Activated CD4-positive, alpha-beta T cell treated with anti-CD3 and anti-CD28 coated beads, Interleukin-2, amount 50 U/mL, for 16 hours (primary cell): ENCODE data around the gene RPF1.
"Not testable (repeated sequence)": the region's sequence is repeated elsewhere in the genome, so short reads cannot be mapped to it uniquely, and the experiment has no call there.

Experiments used
- DNase-seq: peaks from one replicate; pipeline ENCODE4 v3.0.0-alpha.2; 2020

Gene RPF1, protein sequence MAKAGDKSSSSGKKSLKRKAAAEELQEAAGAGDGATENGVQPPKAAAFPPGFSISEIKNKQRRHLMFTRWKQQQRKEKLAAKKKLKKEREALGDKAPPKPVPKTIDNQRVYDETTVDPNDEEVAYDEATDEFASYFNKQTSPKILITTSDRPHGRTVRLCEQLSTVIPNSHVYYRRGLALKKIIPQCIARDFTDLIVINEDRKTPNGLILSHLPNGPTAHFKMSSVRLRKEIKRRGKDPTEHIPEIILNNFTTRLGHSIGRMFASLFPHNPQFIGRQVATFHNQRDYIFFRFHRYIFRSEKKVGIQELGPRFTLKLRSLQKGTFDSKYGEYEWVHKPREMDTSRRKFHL

DNA sequence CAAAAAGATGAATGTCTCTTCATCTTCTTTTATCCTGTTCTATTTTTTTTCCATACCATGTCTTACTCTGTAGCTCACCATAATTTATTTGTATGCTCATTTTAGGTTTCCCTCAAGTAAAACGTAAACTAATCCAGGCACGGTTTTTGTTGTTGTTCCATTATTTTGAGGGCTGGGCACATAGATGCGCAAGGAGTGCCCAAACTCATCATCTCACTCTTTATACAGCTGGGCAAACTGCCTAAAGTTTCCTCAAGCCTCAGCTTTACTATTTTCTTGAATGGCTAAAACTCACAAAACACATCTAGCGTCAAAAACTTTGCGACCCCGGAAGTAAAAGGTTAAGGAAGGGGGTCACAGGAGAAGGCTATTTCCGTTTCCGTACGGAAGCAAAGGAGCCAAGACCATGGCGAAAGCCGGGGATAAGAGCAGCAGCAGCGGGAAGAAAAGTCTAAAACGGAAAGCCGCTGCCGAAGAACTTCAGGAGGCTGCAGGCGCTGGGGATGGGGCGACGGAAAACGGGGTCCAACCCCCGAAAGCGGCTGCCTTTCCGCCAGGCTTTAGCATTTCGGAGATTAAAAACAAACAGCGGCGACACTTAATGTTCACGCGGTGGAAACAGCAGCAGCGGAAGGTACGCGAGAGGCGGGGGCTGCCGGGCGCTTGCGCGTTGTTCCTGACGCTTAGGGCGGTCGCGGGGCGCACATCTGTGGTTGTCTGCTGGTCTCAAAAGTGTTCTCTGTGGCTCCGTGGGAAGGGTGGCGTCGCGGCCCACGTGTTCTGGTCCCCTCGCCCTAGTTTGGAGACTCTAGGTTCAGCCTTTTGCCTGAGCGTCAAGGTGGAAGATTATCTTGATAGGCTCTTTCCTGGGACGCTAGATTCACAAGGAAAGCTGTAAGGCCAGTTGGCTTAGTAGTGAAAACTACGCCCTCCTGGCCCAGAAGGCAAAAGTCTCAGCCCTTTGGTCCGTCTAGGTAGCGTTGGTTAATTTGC lies at the start of gene RPF1:
Gene RPF1 (plus strand): TSS at position 391 of the 993 bp plus-strand sequence. CDS start 16 bp downstream, at position 407.
- DNase-seq, result peak; percentile 83

DNA sequence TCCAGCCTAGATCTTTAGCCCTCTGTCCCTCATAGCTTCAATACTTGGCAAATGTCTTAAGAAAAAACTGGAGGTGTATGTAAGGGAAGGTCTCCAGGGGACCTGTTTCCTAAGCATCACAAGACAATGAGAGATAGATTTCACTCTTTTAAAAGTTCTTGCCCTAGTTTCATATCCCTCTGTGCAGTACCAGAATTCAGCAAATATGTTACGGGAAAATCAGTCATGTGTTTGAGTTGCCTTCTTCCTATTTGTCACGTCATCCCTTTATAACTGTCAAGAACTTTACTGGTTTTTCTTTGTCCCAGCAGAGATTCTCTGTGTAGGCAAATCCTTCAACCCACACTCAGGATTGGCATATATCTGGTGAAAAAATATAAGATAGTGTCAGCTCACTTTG lies 48.5 kb upstream of the RPF1 start:
- no peak for DNase-seq

DNA sequence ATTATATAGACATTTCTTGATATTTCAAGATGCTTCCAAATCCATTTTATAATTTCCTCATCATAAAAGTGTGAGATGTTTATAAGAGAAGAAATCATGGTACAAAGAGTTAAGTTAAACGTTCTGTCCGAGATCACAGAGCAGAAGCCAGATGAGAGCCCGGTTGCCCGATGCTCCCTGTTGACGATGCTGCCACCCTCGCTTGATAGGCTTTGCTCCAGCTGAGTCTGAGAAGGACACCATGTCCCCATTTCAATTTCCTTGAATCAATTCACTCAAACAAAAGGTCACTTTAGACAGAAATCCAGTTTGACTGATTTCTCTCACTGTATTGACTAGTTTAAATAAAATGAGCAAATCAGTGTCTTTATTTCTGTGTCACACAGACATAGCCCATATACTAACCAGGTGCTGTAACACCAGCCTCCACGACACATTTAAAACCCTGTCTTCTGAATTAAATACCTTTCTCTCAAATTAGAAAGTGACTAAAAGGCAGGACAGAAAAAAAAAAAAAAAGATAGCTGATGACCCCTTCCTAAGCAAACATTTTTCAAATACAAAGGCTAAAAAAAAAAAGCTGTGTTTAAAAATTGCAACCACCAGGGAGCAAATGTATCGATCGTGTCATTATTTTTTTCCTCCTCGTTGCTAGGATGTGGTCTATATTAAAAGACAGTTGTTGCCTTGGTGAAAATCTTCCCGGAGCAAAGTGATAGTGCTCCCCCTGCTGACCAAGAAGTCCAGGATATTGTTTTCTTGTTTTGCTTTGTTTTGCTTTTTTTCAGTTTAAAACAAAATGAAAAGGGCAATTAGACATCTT lies 45.6 kb upstream of the RPF1 start:
- peak; percentile 74 for DNase-seq

DNA sequence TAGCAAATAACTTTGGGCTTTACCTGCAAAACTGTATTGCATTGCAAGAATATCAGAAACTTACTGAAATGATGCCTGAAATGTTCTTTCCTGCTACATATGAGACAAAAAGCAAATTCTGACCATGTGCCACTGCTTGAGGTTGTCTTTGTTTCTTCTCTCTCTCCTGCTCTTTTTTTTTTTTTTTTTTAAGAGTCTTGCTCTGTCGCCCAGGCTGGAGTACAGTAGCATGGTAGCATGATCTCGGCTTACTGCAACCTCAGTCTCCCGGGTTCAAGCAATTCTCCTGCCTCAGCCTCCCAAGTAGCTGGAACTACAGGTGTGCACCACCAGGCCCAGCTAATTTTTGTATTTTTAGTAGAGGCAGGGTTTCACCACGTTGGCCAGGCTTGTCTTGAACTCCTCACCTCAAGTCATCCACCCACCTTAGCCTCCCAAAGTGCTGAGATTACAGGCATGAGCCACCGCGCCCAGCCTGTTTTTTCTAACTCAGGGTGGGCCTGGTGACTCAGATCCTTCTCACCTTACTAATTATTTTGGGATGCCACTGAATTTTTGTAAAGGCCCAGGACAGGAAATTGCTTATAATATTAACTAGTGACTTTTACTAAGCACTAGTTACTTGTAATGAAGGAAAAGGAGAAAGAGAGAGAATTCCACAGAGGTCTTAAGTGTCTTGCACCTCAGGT lies 44.8 kb upstream of the RPF1 start:
- DNase-seq, result no peak

DNA sequence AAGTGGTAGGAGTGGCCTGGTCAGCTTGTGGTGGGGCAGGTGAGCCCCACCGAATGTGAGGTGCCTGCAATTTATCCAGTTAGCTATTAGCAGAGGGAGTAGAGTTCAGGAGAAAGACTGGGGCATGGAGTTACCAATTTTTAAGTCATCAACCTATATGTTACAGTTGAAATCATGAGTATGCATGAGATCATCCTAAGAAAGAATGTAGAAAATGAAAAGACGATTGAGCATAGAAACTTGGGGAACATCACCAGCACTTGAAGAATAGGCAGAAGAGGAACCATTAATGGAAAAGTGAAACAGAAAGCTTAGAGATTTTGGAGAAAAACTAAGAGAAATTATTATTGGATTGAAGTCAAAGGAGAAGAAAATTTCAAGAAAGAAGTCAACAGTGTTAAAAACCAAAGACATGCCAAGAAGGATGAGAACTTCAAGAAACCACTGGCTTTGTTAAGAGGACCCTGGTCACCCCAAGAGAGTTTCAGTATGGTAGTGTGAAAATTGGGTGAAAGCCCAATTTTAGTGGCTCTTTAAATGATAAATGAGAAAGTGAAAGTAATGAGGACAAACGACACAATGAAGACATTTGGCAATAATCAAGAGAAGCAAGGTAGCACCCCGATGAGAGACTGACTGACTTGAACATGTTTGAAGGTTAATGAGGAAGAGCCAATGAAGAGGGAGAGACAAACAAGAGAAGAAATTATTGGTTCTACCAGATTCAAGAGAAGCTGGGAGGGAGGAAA lies 44.1 kb upstream of the RPF1 start:
- DNase-seq, result no peak

DNA sequence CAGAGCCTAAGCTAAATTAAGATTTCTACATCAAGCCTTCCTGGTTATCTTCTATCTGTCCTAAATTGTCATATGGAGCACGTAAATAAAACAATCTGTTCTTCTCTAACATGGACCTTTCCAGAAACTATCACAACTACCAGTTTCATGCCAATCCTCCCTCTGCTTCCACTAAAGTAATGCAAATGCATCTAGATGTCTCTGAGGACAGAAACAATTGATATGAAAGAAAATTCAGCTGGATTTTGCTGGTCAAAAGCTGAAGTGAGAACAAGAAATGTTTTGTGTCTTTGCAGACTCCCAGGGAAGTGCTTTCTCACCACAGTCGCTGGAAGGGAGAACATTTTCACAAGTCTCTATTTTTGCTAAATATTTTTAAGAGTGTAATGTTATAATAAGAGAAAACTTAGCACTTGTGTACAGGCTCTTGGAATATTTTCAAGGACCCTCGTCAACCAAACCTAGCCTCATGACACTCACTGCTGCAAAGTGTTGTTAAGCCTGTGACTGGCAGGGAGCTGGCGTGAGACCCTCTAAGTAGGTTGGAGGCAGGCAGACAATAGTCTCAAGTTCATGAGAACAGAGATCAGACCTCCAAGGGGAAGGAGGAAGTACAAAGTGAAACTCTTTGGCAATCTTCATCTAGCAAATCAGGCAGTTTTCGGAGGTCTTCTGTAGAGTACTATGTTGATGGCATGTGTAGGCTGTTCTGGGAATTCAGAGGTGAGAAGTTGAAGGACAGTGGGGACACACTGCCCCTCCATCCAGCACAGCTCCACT lies 42.0 kb upstream of the RPF1 start:
- DNase-seq, result no peak

DNA sequence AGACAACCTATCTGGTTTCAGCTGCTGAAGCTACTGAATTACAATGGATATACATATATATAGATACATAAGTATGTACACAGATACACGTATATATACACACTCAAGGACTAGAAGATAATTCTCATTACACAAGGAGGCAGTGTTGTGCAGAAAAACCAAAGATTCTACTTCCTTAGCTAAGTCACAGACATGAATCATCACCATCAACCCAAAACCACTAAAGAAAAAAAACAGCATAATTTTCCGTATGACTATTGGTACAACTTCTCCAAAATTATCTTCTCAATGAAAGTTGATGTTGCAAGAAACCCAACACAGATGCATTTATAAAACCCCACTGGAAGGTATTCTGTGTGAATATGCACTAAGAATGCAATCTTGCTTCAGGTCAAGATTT lies 36.8 kb upstream of the RPF1 start:
- peak; percentile 83 for DNase-seq

DNA sequence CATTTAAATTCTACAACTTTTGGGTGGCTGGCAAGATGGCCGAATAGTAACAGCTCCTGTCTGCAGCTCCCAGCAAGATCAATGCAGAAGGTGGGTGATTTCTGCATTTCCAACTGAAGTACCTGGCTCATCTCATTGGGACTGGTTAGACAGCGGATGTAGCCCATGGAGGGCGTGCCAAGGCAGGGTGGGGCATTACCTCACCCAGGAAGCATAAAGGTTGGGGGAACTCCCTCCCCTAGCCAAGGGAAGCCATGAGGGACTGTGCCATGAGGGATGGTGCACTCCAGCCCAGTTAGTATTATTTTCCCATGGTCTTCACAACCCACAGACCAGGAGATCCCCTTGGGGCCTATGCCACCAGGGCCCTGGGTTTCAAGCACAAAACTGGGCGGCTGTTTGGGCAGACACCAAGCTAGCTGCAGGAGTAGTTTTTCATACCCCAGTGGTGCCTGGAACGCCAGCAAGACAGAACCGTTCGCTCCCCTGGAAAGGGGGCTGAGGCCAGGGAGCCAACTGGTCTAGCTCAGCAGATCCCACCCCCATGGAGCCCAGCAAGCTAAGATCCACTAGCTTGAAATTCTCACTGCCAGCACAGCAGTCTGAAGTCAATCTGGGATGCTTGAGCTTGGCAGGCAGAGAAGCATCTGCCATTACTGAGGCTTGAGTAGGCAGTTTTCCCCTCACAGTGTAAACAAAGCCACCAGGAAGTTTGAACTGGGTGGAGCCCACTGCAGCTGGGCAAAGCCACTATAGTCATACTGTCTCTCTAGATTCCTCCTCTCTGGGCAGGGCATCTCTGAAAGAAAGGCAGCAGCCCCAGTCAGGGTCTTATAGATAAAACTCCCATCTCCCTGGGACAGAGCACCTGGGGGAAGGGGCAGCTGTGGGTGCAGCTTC lies 36.1 kb upstream of the RPF1 start:
- DNase-seq, result peak; percentile 18

DNA sequence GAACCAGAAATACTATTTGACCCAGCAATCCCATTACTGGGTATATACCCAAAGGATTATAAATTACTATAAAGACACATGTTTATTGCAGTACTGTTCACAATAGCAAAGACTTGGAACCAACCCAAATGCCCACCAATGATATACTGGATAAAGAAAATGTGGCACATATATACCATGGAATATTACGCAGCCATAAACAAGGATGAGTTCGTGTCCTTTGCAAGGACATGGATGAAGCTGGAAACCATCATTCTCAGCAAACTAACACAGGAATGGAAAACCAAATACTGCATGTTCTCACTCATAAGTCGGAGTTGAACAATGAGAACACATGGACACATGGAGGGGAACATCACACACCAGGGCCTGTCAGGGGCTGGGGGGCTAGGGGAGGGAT lies 30.4 kb upstream of the RPF1 start:
- not testable (repeated sequence) for DNase-seq

DNA sequence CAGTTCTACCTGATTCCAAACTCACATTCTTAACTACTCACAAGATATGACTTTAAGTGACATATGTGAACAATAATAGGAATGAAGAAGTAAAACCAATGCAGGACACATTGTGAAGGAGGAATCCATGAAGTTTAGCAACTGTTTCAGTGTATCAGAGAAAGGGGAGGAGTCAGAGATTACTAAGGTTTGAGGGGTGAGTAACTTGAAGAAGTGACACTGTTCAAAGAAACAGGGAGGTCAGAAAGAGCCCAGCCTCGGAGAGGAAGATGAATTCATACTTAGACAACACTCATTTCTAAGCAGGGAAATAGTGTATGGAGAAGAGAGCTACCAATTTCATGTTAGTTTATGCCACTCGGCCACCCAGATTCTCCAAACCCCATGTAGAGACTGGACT lies 28.2 kb upstream of the RPF1 start:
- DNase-seq, result no peak

DNA sequence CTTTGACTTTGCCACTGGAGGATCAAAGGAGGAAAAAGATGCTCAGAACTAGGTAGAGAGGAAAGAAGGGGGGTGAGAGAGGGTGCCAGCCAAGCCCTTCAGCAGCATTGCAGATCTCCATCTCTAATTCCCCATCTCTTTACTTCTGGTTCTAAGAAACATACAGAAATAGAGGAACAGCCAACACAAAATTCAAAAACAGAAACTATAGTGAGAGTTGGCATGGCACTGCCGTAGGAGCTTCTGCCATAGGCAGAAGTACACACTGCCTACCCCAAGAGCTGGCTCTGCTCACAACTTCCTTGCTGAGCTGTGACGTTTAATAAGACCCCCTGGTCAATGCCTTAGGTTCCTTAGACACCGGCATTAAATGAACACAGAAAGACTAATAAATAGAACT lies 26.6 kb upstream of the RPF1 start:
- DNase-seq, result no peak

DNA sequence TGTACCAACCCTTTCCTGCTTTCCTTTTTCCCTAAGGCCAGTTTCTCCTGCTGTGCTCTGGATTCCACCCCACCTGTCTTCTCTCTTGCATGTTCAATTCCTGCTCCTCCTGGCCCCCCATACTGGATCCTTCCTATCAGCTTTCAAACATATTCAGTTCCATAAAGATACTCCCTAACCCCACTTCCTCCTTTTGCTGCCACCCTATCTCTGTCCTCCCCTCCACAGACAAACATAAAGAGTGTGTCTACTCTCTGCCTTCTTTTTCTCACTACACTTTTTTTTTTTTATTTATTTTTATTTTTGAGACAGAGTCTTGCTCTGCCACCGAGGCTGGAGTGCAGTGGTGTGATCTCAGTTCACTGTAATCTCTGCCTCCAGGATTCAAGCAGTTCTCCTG lies 16.9 kb upstream of the RPF1 start:
- DNase-seq, result no peak

DNA sequence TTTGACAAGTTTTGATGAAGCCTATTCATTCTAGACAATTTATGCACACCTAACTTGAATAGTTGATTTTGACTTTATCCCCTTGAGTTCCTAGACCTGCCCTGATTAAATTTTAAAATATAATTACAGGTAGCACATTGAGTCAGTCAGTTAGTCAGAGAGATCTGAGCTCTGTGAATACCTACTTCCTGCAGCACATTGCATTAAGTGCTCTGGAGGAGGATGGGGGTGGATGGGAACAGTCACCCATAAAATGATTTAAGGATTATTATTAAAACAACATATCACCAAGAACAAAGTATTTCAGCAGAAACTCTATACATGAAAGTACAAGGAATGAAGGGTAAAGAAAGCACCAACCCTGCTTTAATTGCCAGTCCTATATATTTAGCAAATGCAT lies 11.8 kb upstream of the RPF1 start:
- DNase-seq, result no peak

DNA sequence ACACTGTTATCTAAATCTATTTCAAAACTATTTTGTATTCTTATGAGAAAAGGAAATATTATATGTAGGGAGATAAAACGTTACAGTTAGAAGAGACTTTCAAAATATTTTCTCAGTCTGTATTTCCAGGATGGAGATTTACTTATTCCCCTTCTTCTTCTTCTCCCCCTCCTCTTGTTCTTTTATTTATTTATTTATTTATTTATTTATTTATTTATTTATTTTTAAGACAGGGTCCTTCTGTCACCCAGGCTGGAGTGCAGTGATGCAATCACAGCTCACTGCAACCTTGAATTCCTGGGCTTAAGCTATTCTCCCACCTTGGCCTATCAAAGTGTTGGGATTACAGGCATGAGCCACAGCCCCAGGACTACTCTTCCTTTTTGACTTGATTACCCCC lies 2.8 kb upstream of the RPF1 start:
- no peak for DNase-seq

DNA sequence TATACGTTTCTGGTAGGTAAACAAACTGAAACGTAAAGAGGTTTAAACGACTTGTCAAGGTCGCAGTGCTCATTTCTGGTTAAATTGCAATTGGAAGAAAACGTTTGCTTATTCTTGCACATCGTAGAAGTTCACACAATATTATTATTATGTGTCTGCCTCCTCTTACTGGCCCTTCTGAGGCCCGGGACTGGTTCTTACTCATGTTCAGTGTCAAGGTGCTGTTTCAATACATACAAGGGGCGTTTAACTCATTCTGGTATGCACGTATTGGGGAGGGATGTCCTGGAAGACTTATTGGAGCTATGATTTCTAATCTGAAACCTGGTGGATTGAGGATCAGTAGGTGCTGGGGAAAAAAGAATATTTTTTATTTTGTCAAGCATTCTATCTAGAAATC lies 932 bp downstream of the RPF1 start:
- peak; percentile 29 for DNase-seq

DNA sequence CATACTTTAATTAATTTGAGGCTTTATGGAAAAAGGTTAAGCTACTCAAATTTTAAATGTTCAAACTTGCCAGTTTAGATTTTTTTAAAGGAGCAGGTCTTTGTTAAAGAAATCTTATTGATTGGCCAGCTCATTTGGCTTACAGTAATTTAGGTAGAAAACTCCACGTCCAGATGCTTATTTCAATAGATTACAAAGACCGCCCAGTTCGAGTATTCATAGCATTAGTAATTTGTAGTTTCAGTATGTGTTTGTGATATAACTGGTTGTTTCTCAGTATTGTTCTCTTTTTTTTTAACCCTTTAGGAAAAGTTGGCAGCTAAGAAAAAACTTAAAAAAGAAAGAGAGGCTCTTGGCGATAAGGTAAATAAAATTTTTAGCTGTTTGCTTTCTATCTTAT lies 1.6 kb downstream of the RPF1 start:
- peak; percentile 53 for DNase-seq

DNA sequence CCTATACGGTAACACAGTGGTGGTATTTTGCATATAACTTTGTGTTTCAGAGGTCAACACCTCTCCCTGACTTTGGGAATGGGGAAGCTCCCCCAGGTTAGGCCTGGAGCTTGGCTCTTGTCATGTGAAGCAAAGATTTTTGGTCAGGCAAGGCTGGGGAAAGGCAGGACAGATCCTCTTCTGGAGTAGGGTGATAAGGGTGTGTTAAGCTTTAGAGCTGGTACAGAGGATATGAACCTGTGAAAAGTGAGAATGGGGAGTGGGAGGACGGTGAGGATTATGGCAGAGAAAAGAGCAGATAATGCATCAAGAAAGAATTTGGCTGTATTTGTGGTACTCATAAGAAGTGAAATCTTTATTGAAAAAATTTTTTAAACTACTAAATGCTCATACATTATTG lies 2.3 kb downstream of the RPF1 start:
- DNase-seq, result no peak

DNA sequence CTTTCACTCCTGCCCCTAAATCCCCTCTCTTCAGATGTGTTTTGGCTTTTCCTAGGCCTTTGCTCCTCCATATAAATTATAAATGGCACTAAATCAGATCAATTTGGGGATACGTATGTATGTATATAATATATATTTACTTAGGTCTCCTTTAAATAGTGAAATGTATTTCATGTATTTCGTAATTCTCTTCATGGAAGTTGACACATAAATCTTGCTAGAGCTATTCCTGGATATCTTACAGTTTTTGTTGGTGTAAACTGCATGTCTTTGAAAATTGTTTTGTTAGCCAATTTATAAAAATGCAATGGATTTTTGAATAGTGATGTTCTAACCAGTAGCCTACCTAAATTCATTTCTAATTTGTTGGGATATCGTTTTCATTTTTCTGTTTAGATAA lies 9.0 kb downstream of the RPF1 start:
- DNase-seq, result no peak

DNA sequence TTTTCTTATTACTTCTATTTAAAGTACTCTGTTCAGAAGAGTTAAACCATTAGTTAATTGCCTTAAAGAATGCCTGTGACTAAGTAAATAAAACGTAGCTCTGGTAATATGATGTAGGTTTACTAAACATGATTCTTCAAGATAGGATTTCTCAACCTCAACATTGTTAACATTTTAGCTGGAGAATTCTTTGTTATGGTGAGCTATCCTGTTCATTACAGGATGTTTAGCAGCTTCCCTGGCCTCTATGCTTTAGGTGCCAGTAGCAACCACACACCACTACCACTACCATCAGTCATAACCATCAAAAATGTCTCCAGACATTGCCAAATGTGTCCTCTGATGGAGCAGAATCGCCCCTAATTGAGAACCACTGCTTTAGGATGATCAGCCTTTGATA lies 10.7 kb downstream of the RPF1 start:
- no peak for DNase-seq

DNA sequence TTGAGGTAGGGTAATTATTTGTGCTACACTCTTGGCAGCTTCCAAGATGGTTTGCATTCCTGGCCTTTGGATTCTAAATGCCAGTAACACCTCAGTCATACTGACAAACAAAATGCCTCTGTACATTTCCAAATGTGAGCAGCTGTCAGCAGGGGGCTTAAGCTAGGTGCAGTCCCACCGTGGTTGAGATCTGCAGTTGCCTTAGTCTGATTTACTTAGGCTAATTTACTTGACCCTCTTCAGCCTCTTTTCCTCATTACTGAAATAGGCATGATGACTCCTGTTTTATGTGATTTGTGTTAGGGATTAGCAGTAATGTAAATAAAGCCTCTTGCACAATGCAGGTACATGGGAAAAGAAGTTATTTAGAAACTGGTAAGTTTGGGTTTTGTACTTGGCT lies 13.7 kb downstream of the RPF1 start:
- DNase-seq, result no peak
